ENCODE results near the gene GPRC5A. TPM values are rescaled to one million over a fixed set of nuclear protein-coding genes. Genes with fewer than 3 reads are reported as not detected.

GPRC5A gene
- total and polyA plus RNA-seq, 2 of the 13 experiments (the other 11 are each of a cell fraction or from before 2014, with no cell fraction given) = 0.27 to 3.0 TPM

DNA sequence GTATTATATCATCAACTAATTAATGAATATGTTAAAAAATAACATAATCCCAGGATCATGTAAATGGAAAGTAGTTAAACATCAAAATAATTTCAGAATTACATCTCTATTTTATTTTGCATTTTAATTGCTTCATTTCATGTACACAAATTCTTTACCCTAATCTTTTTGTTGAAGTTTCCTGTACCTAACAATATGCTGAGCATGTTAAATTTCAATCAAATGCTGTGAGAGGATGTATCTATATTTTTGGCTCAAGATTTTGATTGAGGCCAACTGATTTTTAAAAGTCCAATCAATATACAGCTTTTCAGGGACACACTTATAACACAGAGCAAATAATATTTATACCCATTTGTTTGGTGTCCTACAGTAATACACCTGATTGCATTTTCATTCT, 54.2 kb downstream of the GPRC5A start:
- POLR2A ChIA-PET = no interaction called here
- H3K4me1 ChIP-seq (ENCODE audit: insufficient read depth, low read length) = peaks cover 46% of the 10 kb centered on the region
- no peak overlapping the region for H2AFZ ChIP-seq (ENCODE audit: low read length)
- no peaks in the 10 kb centered on the region for H3K27me3 ChIP-seq (ENCODE audit: control insufficient read depth in 1 of 2, insufficient read depth in 2 of 2, low read length in 2 of 2)
- no peak overlapping the region for H3K9ac ChIP-seq (ENCODE audit: insufficient read depth, low read depth, low read length)
- H4K20me1 ChIP-seq (ENCODE audit: insufficient read depth, low read length) = no peaks in the 10 kb centered on the region
- H3K9me3 ChIP-seq (ENCODE audit: low read length) = no peaks in the 10 kb centered on the region
- H3K79me2 ChIP-seq (ENCODE audit: insufficient read depth, low read length) = no peaks in the 10 kb centered on the region
- no peak for ATAC-seq
- no peak overlapping the region for H3K27ac ChIP-seq (ENCODE audit: extremely low read length, insufficient read depth, low read length)
- intact Hi-C loops (cut with micrococcal nuclease; ENCODE audit: unreplicated experiment) (no loop called here), in situ Hi-C loops (cut with HindIII; ENCODE audit: extremely low pct_ligation_motif_present, low pct_unique_long_range_greater_than_20kb) (no loop called here)
- CTCF ChIA-PET (ENCODE audit: low intra/inter-chr PET ratio, low total read pairs) = no interaction called here
- no peak overlapping the region for H3K4me3 ChIP-seq (replicated peaks in 1 of 3; ENCODE audit: insufficient read depth in 1 of 3, low read depth in 2 of 3, low read length in 3 of 3)
- H3K36me3 ChIP-seq (replicated peaks in 1 of 2; ENCODE audit: control insufficient read depth in 1 of 2, insufficient read depth in 2 of 2, low read length in 2 of 2) = peaks cover 0 to 4% of the 10 kb centered on the region in 2 experiments; a peak in 2 of 5 replicates
- H3K4me2 ChIP-seq (ENCODE audit: low read depth, low read length) = no peak overlapping the region
- DNase-seq (ENCODE audit: low spot score) = no peak
- TF ChIP-seq GZF1 (CRISPR knock-in tag; IDR thresholded peaks at IDR 0.05) (no peak), MAFF (IDR thresholded peaks at IDR 0.05; ENCODE audit: low read depth, low read length) (peak; percentile 35; the same call in 1 of the 2 replicates), MAFK (conservative IDR thresholded peaks at IDR 0.05 in 1 of 2, IDR thresholded peaks at IDR 0.05 in 1 of 2; ENCODE audit: low read length in 2 of 2) (peak; percentile 51 to 60; a peak in 3 of 4 replicates)
- TF ChIP-seq, protein P1, sequence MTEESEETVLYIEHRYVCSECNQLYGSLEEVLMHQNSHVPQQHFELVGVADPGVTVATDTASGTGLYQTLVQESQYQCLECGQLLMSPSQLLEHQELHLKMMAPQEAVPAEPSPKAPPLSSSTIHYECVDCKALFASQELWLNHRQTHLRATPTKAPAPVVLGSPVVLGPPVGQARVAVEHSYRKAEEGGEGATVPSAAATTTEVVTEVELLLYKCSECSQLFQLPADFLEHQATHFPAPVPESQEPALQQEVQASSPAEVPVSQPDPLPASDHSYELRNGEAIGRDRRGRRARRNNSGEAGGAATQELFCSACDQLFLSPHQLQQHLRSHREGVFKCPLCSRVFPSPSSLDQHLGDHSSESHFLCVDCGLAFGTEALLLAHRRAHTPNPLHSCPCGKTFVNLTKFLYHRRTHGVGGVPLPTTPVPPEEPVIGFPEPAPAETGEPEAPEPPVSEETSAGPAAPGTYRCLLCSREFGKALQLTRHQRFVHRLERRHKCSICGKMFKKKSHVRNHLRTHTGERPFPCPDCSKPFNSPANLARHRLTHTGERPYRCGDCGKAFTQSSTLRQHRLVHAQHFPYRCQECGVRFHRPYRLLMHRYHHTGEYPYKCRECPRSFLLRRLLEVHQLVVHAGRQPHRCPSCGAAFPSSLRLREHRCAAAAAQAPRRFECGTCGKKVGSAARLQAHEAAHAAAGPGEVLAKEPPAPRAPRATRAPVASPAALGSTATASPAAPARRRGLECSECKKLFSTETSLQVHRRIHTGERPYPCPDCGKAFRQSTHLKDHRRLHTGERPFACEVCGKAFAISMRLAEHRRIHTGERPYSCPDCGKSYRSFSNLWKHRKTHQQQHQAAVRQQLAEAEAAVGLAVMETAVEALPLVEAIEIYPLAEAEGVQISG (CRISPR knock-in tag; IDR thresholded peaks at IDR 0.05) = no peak
- no TSS peak for BruUV-seq (replicated peaks)
- FAIRE-seq = no peak

DNA sequence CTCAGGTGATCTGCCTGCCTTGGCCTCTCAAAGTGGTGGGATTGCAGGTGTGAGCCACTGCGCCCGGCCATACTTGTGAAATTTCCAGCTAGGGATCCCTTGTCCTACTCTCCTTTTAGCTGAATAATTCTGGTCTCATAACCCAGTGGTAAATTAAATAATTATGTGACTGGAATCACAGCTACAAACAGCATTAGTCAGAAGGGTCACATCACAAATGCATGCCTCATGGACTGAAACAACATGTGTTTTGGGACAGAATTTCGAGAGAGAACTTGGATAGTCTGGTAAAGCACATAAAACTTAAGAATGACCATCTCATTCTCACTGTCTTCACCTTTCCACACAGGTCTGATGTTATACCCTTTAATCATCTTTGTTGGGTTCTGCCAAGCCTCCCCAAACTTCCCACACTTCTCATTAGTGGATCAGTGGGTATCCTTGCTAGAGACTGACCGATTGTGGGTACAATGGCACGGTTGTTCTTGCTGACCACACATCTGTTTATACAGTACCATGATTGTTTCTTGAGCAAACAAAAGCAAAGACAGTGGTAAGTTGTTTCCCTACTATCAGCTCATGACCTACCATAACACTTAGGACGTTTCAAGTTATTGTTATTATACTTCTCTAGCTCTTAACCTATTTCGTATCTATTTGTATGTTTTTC, 55.5 kb downstream of the GPRC5A start:
- no TSS peak for BruUV-seq (replicated peaks)
- WGBS (ENCODE audit: low lambda C conversion rate) = 40% methylated on average over 7 of the region's 7 CpGs
- Histone ChIP-seq H3K9ac (ENCODE audit: insufficient read depth, low read depth, low read length) (no peak overlapping the region), H3K27me3 (ENCODE audit: control insufficient read depth in 1 of 2, insufficient read depth in 2 of 2, low read length in 2 of 2) (no peaks in the 10 kb centered on the region), H4K20me1 (ENCODE audit: insufficient read depth, low read length) (no peaks in the 10 kb centered on the region), H3K4me2 (ENCODE audit: low read depth, low read length) (peak overlapping the region; percentile 44), H3K27ac (ENCODE audit: extremely low read length, insufficient read depth, low read length) (peak overlapping the region; percentile 32), H3K9me3 (ENCODE audit: low read length) (no peaks in the 10 kb centered on the region), H2AFZ (ENCODE audit: low read length) (no peak overlapping the region), H3K4me3 (replicated peaks in 1 of 3; ENCODE audit: insufficient read depth in 1 of 3, low read depth in 2 of 3, low read length in 3 of 3) (no peak overlapping the region), H3K4me1 (ENCODE audit: insufficient read depth, low read length) (peaks cover 46% of the 10 kb centered on the region), H3K36me3 (replicated peaks in 1 of 2; ENCODE audit: control insufficient read depth in 1 of 2, insufficient read depth in 2 of 2, low read length in 2 of 2) (peaks cover 0 to 4% of the 10 kb centered on the region in 2 experiments; a peak in 2 of 5 replicates), H3K79me2 (ENCODE audit: insufficient read depth, low read length) (no peaks in the 10 kb centered on the region)
- ChIA-PET CTCF (ENCODE audit: low intra/inter-chr PET ratio, low total read pairs) (no interaction called here), POLR2A (interaction anchor here (0.5 to 1.0 kb wide), 2 partner anchors 20 to 589 kb away, joined by 3 to 5 read pairs; no protein-coding TSS in a partner anchor)
- ATAC-seq (peak; percentile 96), DNase-seq (ENCODE audit: low spot score) (peak; percentile 89), FAIRE-seq (peak; percentile 87)
- in situ Hi-C loops (cut with HindIII; ENCODE audit: extremely low pct_ligation_motif_present, low pct_unique_long_range_greater_than_20kb) (no loop called here), intact Hi-C loops (cut with micrococcal nuclease; ENCODE audit: unreplicated experiment) (no loop called here)
- no peak for TF ChIP-seq HCFC1 (IDR thresholded peaks at IDR 0.05; ENCODE audit: low read depth, low read length)
- TF ChIP-seq, protein P2, sequence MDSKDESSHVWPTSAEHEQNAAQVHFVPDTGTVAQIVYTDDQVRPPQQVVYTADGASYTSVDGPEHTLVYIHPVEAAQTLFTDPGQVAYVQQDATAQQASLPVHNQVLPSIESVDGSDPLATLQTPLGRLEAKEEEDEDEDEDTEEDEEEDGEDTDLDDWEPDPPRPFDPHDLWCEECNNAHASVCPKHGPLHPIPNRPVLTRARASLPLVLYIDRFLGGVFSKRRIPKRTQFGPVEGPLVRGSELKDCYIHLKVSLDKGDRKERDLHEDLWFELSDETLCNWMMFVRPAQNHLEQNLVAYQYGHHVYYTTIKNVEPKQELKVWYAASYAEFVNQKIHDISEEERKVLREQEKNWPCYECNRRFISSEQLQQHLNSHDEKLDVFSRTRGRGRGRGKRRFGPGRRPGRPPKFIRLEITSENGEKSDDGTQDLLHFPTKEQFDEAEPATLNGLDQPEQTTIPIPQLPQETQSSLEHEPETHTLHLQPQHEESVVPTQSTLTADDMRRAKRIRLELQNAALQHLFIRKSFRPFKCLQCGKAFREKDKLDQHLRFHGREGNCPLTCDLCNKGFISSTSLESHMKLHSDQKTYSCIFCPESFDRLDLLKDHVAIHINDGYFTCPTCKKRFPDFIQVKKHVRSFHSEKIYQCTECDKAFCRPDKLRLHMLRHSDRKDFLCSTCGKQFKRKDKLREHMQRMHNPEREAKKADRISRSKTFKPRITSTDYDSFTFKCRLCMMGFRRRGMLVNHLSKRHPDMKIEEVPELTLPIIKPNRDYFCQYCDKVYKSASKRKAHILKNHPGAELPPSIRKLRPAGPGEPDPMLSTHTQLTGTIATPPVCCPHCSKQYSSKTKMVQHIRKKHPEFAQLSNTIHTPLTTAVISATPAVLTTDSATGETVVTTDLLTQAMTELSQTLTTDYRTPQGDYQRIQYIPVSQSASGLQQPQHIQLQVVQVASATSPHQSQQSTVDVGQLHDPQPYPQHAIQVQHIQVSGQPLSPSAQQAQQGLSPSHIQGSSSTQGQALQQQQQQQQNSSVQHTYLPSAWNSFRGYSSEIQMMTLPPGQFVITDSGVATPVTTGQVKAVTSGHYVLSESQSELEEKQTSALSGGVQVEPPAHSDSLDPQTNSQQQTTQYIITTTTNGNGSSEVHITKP (CRISPR knock-in tag; IDR thresholded peaks at IDR 0.05; ENCODE audit: low read depth) = no peak
- TF ChIP-seq, protein P3, sequence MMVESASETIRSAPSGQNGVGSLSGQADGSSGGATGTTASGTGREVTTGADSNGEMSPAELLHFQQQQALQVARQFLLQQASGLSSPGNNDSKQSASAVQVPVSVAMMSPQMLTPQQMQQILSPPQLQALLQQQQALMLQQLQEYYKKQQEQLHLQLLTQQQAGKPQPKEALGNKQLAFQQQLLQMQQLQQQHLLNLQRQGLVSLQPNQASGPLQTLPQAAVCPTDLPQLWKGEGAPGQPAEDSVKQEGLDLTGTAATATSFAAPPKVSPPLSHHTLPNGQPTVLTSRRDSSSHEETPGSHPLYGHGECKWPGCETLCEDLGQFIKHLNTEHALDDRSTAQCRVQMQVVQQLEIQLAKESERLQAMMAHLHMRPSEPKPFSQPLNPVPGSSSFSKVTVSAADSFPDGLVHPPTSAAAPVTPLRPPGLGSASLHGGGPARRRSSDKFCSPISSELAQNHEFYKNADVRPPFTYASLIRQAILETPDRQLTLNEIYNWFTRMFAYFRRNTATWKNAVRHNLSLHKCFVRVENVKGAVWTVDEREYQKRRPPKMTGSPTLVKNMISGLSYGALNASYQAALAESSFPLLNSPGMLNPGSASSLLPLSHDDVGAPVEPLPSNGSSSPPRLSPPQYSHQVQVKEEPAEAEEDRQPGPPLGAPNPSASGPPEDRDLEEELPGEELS (CRISPR knock-in tag; IDR thresholded peaks at IDR 0.05) = peak; percentile 54
- TF ChIP-seq REL (CRISPR knock-in tag; conservative IDR thresholded peaks at IDR 0.05) = no peak
- TF ChIP-seq FOXO1 (CRISPR knock-in tag; IDR thresholded peaks at IDR 0.05) = peak; percentile 37; the same call in 1 of the 2 replicates
